ENCODE data around the gene SETD3. TPM values are rescaled to one million over a fixed set of nuclear protein-coding genes. Genes with fewer than 3 reads are reported as not detected.

The SETD3 gene
- polyA plus RNA-seq, 1 donor (not counting 4 experiments of a cell fraction or from before 2014, with no cell fraction given) = 48.1 TPM

GRCh38 chr14:99451234-99451633 is 29.4 kb downstream of the SETD3 start:
- H3K9ac ChIP-seq (ENCODE audit: control insufficient read depth, extremely low read depth, insufficient read depth, low read length) = no peak overlapping the region
- H3K36me3 ChIP-seq (ENCODE audit: control insufficient read depth in 2 of 2, extremely low read depth in 1 of 2, insufficient read depth in 2 of 2, low read length in 2 of 2) = peaks cover 9 to 17% of the 10 kb centered on the region in 2 experiments
- dilution Hi-C loops (cut with MboI; ENCODE audit: extremely low pct_ligation_motif_present, low sequenced_read_pairs) = no loop called here
- H3K27me3 ChIP-seq (ENCODE audit: control insufficient read depth, extremely low read depth, insufficient read depth, low read length) = no peaks in the 10 kb centered on the region
- no peak for TF ChIP-seq EZH2 (IDR thresholded peaks at IDR 0.05; ENCODE audit: low read length)
- TF ChIP-seq CTCF (optimal IDR thresholded peaks at IDR 0.05 in 1 of 3, IDR thresholded peaks at IDR 0.05 in 1 of 3, conservative IDR thresholded peaks at IDR 0.05 in 1 of 3; ENCODE audit: extremely low read depth in 1 of 3, insufficient read depth in 2 of 3, low read length in 3 of 3) = no peak
- no peak overlapping the region for H3K27ac ChIP-seq (ENCODE audit: control insufficient read depth, insufficient read depth, low read length)
- no peak overlapping the region for H2AFZ ChIP-seq (ENCODE audit: control insufficient read depth, low read length)
- H3K4me1 ChIP-seq (ENCODE audit: control insufficient read depth, extremely low read depth, insufficient read depth, low read length) = peaks cover 8% of the 10 kb centered on the region
- H3K4me3 ChIP-seq (ENCODE audit: control insufficient read depth in 2 of 3, extremely low read depth in 1 of 3, insufficient read depth in 2 of 3, low read depth in 1 of 3, low read length in 3 of 3) = no peak overlapping the region
- H3K9me1 ChIP-seq (ENCODE audit: control insufficient read depth, extremely low read depth, insufficient read depth, low read length) = no peaks in the 10 kb centered on the region
- H3K4me2 ChIP-seq (ENCODE audit: control insufficient read depth, extremely low read depth, insufficient read depth, low read depth, low read length) = no peak overlapping the region
- H3K9me3 ChIP-seq (ENCODE audit: control insufficient read depth, low read depth, low read length) = no peaks in the 10 kb centered on the region
- H4K20me1 ChIP-seq (ENCODE audit: control insufficient read depth, extremely low read depth, insufficient read depth, low read length) = no peaks in the 10 kb centered on the region
- DNase-seq (ENCODE audit: low read depth, low spot score) = no peak
- no peaks in the 10 kb centered on the region for H3K79me2 ChIP-seq (ENCODE audit: control insufficient read depth, insufficient read depth, low read length)
- FAIRE-seq = no peak

- H3K4me3 ChIP-seq (ENCODE audit: control insufficient read depth in 2 of 3, extremely low read depth in 1 of 3, insufficient read depth in 2 of 3, low read depth in 1 of 3, low read length in 3 of 3) = no peak overlapping the region
- dilution Hi-C loops (cut with MboI; ENCODE audit: extremely low pct_ligation_motif_present, low sequenced_read_pairs) = no loop called here
- no peak overlapping the region for H3K4me2 ChIP-seq (ENCODE audit: control insufficient read depth, extremely low read depth, insufficient read depth, low read depth, low read length)
- no peak overlapping the region for H3K27ac ChIP-seq (ENCODE audit: control insufficient read depth, insufficient read depth, low read length)
- no peak for DNase-seq (ENCODE audit: low read depth, low spot score)
- H3K9me3 ChIP-seq (ENCODE audit: control insufficient read depth, low read depth, low read length) = no peaks in the 10 kb centered on the region
- H2AFZ ChIP-seq (ENCODE audit: control insufficient read depth, low read length) = no peak overlapping the region
- TF ChIP-seq EZH2 (IDR thresholded peaks at IDR 0.05; ENCODE audit: low read length) (no peak), CTCF (optimal IDR thresholded peaks at IDR 0.05 in 1 of 3, IDR thresholded peaks at IDR 0.05 in 1 of 3, conservative IDR thresholded peaks at IDR 0.05 in 1 of 3; ENCODE audit: extremely low read depth in 1 of 3, insufficient read depth in 2 of 3, low read length in 3 of 3) (no peak)
- H3K36me3 ChIP-seq (ENCODE audit: control insufficient read depth in 2 of 2, extremely low read depth in 1 of 2, insufficient read depth in 2 of 2, low read length in 2 of 2) = peaks cover 15 to 17% of the 10 kb centered on the region in 2 experiments
- H3K9ac ChIP-seq (ENCODE audit: control insufficient read depth, extremely low read depth, insufficient read depth, low read length) = no peak overlapping the region
- H3K27me3 ChIP-seq (ENCODE audit: control insufficient read depth, extremely low read depth, insufficient read depth, low read length) = no peaks in the 10 kb centered on the region
- H3K4me1 ChIP-seq (ENCODE audit: control insufficient read depth, extremely low read depth, insufficient read depth, low read length) = peaks cover 8% of the 10 kb centered on the region
- H3K79me2 ChIP-seq (ENCODE audit: control insufficient read depth, insufficient read depth, low read length) = no peaks in the 10 kb centered on the region
- H4K20me1 ChIP-seq (ENCODE audit: control insufficient read depth, extremely low read depth, insufficient read depth, low read length) = no peaks in the 10 kb centered on the region
- no peaks in the 10 kb centered on the region for H3K9me1 ChIP-seq (ENCODE audit: control insufficient read depth, extremely low read depth, insufficient read depth, low read length)
- FAIRE-seq = no peak
Measured at GRCh38 chr14:99450266-99450665, 30.4 kb downstream of the SETD3 start.

Measured in keratinocyte (primary cell).